ENCODE results near the gene ZNF511. TPM values are rescaled to one million over a fixed set of nuclear protein-coding genes. Genes with fewer than 3 reads are reported as not detected.

Gene ZNF511
- total RNA-seq, 6 experiments from 2014 or later, result 45.7 to 62.0 (median 52.7) TPM

DNA sequence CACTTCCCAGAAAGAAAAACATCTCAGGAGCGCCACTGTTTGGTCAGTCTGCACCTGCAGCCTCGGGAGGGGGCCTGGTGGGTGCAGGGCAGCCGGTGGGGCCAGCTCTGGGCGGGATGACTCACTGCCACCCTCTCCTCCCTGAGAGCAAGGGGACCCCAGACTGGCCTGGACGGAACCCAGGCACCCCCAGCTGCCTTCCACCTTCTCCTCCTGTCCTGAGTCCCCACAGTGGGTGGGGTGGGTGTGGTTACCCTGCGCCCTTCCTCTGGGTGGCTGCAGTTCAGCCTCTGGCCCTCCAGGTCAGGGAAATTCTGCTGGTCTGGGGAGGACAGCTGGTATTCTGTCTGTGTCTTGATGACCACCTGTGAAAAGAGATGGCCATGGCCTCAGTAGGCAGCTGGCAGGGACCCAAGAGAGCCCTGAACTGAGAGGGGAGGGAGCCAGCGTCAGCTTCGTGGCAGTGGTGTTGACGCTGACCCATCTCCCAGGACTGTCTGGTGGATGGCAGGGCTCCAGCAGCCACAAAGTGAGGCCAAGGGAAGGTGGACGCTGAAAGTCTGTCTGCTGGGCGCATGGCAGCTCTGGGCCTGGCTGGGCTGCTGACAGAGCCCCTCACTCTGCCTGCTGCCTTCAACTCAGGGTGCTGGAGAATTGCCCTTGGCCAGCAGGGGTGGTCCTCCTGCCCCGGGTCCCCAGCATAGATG lies 19.1 kb downstream of the ZNF511 start:
- no peak for DNase-seq
- Mint-ChIP-seq H3K9me3 (no peaks in the 10 kb centered on the region), H3K4me3 (no peak overlapping the region), H3K27me3 (ENCODE audit: insufficient read depth) (peaks cover 35% of the 10 kb centered on the region), H3K36me3 (ENCODE audit: low read depth) (no peaks in the 10 kb centered on the region), H3K27ac (no peak overlapping the region), H3K4me1 (ENCODE audit: low read depth) (peaks cover 16% of the 10 kb centered on the region; the same call in 1 of the 2 replicates)
- TF ChIP-seq, protein P1, sequence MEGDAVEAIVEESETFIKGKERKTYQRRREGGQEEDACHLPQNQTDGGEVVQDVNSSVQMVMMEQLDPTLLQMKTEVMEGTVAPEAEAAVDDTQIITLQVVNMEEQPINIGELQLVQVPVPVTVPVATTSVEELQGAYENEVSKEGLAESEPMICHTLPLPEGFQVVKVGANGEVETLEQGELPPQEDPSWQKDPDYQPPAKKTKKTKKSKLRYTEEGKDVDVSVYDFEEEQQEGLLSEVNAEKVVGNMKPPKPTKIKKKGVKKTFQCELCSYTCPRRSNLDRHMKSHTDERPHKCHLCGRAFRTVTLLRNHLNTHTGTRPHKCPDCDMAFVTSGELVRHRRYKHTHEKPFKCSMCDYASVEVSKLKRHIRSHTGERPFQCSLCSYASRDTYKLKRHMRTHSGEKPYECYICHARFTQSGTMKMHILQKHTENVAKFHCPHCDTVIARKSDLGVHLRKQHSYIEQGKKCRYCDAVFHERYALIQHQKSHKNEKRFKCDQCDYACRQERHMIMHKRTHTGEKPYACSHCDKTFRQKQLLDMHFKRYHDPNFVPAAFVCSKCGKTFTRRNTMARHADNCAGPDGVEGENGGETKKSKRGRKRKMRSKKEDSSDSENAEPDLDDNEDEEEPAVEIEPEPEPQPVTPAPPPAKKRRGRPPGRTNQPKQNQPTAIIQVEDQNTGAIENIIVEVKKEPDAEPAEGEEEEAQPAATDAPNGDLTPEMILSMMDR (IDR thresholded peaks at IDR 0.05), result no peak

- no peaks in the 10 kb centered on the region for H3K36me3 Mint-ChIP-seq (ENCODE audit: low read depth)
- no peaks in the 10 kb centered on the region for H3K9me3 Mint-ChIP-seq
Measured at GRCh38 chr10:133328358-133329343, 19.9 kb downstream of the ZNF511 start.

DNA sequence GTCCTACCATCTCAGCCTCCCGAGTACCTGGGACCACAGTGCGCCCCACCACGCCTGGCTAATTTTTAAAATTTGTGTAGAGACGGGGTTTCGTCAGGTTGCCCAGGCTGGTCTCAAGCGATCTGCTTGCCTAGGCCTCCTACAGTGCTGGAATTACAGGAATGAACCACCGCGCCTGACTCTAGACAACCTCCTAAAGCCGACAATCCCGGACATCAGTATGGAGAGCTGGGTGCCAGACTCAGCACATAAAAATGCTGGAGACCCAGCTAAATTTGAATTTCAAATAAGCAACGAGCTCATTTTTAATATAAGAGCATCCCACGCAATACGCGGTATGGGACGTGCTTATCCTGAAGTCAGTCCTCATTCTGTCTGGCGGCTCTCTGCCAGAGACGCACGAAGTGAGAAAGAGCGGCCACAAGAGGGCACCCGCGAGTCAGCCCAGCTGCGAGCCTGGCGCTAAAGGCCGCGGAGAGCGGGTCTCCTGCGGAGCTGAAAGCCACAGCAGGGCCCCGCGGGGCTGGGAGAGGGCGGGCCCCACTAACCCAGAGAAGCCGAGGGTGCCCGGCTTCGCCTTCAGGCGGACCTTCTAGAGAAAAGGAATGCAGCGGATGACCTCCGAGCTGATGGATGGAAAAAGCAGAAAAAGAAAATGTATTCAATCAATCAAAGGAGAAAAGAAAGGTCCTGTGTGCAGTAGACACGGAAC lies 20.9 kb downstream of the ZNF511 start:
- TF ChIP-seq, protein P1 (IDR thresholded peaks at IDR 0.05), result peak; percentile 98
- H3K27me3 Mint-ChIP-seq (ENCODE audit: insufficient read depth), result peaks cover 43% of the 10 kb centered on the region

More at GRCh38 chr10:133328358-133329343, 19.9 kb downstream of the ZNF511 start:
- no peak for DNase-seq
- no peak overlapping the region for H3K27ac Mint-ChIP-seq
- TF ChIP-seq, protein P1 (IDR thresholded peaks at IDR 0.05), result no peak
- no peak overlapping the region for H3K4me3 Mint-ChIP-seq
- peaks cover 16% of the 10 kb centered on the region; the same call in 1 of the 2 replicates for H3K4me1 Mint-ChIP-seq (ENCODE audit: low read depth)
- H3K27me3 Mint-ChIP-seq (ENCODE audit: insufficient read depth), result peaks cover 40% of the 10 kb centered on the region

DNA sequence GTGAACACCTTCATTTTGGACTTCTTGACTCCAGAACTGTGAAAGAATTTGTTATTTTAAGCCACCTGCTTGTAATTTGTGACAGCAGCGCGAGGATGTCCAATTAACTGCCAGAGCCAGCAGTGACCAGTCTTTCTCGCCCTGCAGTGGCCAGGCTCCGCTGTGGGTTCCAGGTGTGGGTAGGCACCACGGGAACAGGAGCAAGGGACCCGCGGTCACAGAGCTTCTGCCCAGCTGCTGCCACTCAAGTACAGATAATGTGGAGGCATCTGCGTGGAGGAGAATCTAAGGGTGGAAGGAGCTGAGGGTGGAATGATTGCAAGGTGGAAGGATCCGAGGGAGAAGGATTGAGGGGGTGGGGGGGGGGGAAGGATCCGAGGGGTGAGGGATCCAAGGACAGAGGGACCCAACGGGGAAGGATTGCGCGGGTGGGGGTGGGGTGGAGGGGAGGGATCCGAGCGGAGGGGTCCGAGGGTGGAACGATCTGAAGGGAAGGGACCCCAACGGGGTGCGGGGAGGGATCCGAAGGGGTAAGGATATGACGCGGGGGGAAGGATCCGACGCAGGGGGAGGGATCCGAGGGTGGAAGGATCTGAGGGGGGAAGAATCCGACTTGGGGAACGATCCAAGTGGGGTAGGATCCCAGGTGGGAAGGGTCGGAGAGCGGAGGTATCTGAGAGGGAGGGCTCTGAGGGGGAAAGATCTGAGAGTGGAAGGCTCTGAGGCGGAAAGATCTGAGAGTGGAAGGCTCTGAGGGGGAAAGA lies 24.4 kb downstream of the ZNF511 start:
- DNase-seq, result no peak
- Mint-ChIP-seq H3K27ac (no peak overlapping the region), H3K4me3 (no peak overlapping the region), H3K4me1 (ENCODE audit: low read depth) (peaks cover 9% of the 10 kb centered on the region; the same call in 1 of the 2 replicates), H3K27me3 (ENCODE audit: insufficient read depth) (peaks cover 38% of the 10 kb centered on the region), H3K9me3 (no peaks in the 10 kb centered on the region), H3K36me3 (ENCODE audit: low read depth) (no peaks in the 10 kb centered on the region)
- TF ChIP-seq, protein P1 (IDR thresholded peaks at IDR 0.05), result no peak

More for the DNA sequence above, 20.9 kb downstream of the ZNF511 start:
- Mint-ChIP-seq H3K27ac (no peak overlapping the region), H3K9me3 (no peaks in the 10 kb centered on the region), H3K36me3 (ENCODE audit: low read depth) (no peaks in the 10 kb centered on the region), H3K4me3 (peak overlapping the region; percentile 75), H3K4me1 (ENCODE audit: low read depth) (peaks cover 16% of the 10 kb centered on the region; the same call in 1 of the 2 replicates)
- DNase-seq, result peak; percentile 71

Measured in HFFc6 (cell line).